K562 (cell line): ENCODE data around the gene RNASE7. TPM values are rescaled to one million over a fixed set of nuclear protein-coding genes. Genes with fewer than 3 reads are reported as not detected.

ENCODE experiments used
- ATAC-seq: fragments of 200-7000 bp; cut with Tn5 transposase; 3 replicates; pipeline ENCODE4 v1.9.1; 2020; ENCODE audit warnings: moderate library complexity
- BruUV-seq: library from RNA; stranded (reverse); fragments of 400-500 nt; replicated peaks from 2 replicates; lab custom pipeline; 2021; lab: Mats Ljungman, UMichigan
- CTCF ChIA-PET: fragments of 300-600 bp; formaldehyde crosslinking; extraction: SDS; loops from one replicate; lab custom pipeline; 2021; ENCODE audit warnings: low intra/inter-chr PET ratio; lab: Yijun Ruan, JAX
- POLR2A ChIA-PET: fragments of 300-600, 350-650 bp; sonication (Branson Sonifier 250); formaldehyde crosslinking; extraction: SDS; loops from one replicate; lab custom pipeline; 2021; ENCODE audit warnings: antibody characterized with exemption, inconsistent platforms; lab: Yijun Ruan, JAX
- DNase-seq, 4 experiments: peaks; one replicate each; pipeline versions ENCODE4 v3.0.0 to v3.0.0-alpha.2; 2011 to 2018; ENCODE audit warnings: low spot score in 3 of 4, mixed read lengths in 3 of 4; ENCODE audit errors: extremely low read depth in 1 of 4
- FAIRE-seq: peaks from 2 replicates; lab custom pipeline; 2011; peaks lifted over from hg19 to GRCh38; lab: Jason Lieb, UNC
- H2AFZ ChIP-seq: 2 replicates; pipeline ENCODE4 v1.6.0; 2011; ENCODE audit warnings: low read depth, low read length, control low read depth, inconsistent platforms
- H3K27ac ChIP-seq: fragments of 200-600 bp; 3 replicates; pipeline ENCODE4 v1.8.0; 2011; ENCODE audit warnings: low read depth, mild to moderate bottlenecking, control low read depth, inconsistent platforms, low read length, moderate library complexity, mixed read lengths; ENCODE audit errors: extremely low read depth
- H3K27me3 ChIP-seq, 2 experiments: fragments of 300-600 bp in 1 of 2; 2 replicates in 1 of 2; 3 replicates in 1 of 2; pipeline versions ENCODE4 v1.6.0 to v1.8.0; 2011; ENCODE audit warnings: inconsistent platforms in 2 of 2, low read length in 2 of 2, mild to moderate bottlenecking in 1 of 2, mixed read lengths in 1 of 2, moderate library complexity in 1 of 2; ENCODE audit not compliant: control insufficient read depth in 2 of 2, insufficient read depth in 2 of 2
- H3K36me3 ChIP-seq: fragments of 300-600 bp; 3 replicates; pipeline ENCODE4 v1.8.0; 2011; ENCODE audit warnings: mild to moderate bottlenecking, low read length, inconsistent platforms; ENCODE audit not compliant: control insufficient read depth, insufficient read depth
- H3K4me1 ChIP-seq, 2 experiments: fragments of 200-600 bp in 1 of 2; replicated peaks in 1 of 2; 2 replicates in 1 of 2; 3 replicates in 1 of 2; pipeline versions ENCODE4 v1.5.1 to v1.8.0; 2011; ENCODE audit warnings: inconsistent platforms in 2 of 2, low read length in 2 of 2, mild to moderate bottlenecking in 1 of 2, mixed read lengths in 1 of 2, moderate library complexity in 1 of 2; ENCODE audit not compliant: control insufficient read depth in 2 of 2, insufficient read depth in 2 of 2
- H3K4me2 ChIP-seq: 2 replicates; pipeline ENCODE4 v1.6.1; 2011; ENCODE audit warnings: low read length, control low read depth, inconsistent platforms, mixed read lengths; ENCODE audit not compliant: insufficient read depth
- H3K4me3 ChIP-seq: fragments of 200-600 bp; sonication (generic), shearing (Covaris generic); 2 replicates; pipeline ENCODE4 v1.5.1; 2016; ENCODE audit warnings: control low read depth, inconsistent platforms
- H3K79me2 ChIP-seq: fragments of 200-600 bp; 3 replicates; pipeline ENCODE4 v1.8.0; 2011; ENCODE audit warnings: low read length, inconsistent platforms; ENCODE audit not compliant: control insufficient read depth, insufficient read depth
- H3K9ac ChIP-seq, 2 experiments: 2 replicates each; pipeline versions ENCODE4 v1.6.0 to v1.6.1; 2011; ENCODE audit warnings: low read depth in 2 of 2, low read length in 2 of 2, control low read depth in 1 of 2, inconsistent platforms in 1 of 2, mild to moderate bottlenecking in 1 of 2, mixed read lengths in 1 of 2; ENCODE audit not compliant: insufficient read depth in 1 of 2
- H3K9me1 ChIP-seq: one replicate; pipeline ENCODE4 v1.6.0; 2011; ENCODE audit warnings: inconsistent platforms, mild to moderate bottlenecking, low read length, moderate library complexity; ENCODE audit not compliant: control insufficient read depth, insufficient read depth
- H3K9me3 ChIP-seq: replicated peaks from 2 replicates; pipeline ENCODE4 v1.5.1; 2011; ENCODE audit warnings: low read depth, low read length, inconsistent platforms; ENCODE audit not compliant: control insufficient read depth, insufficient read depth
- H4K20me1 ChIP-seq: replicated peaks from 2 replicates; pipeline ENCODE4 v1.6.1; 2011; ENCODE audit warnings: low read length, inconsistent platforms, mixed read lengths; ENCODE audit not compliant: control insufficient read depth, insufficient read depth
- CREBBP ChIP-seq: IDR thresholded peaks from one replicate; pipeline ENCODE4 v1.6.1; 2012; ENCODE audit warnings: low read depth, mild to moderate bottlenecking, control low read depth, inconsistent platforms, low read length
- HEY1 ChIP-seq: fragments of 250-450 bp; sonication (Bioruptor Pico); IDR thresholded peaks from 2 replicates; pipeline ENCODE4 v1.5.0; 2020; ENCODE audit warnings: mild to moderate bottlenecking, moderate library complexity, borderline replicate concordance
- MGA ChIP-seq: fragments of 450-650 bp; IDR thresholded peaks from 2 replicates; pipeline ENCODE4 v1.6.1; 2016; ENCODE audit warnings: mild to moderate bottlenecking, moderate library complexity
- MXI1 ChIP-seq: IDR thresholded peaks from 2 replicates; pipeline ENCODE4 v1.6.1; 2011; ENCODE audit warnings: low read depth, mild to moderate bottlenecking, improper control_type of control experiment, low read length
- NFATC3 ChIP-seq: fragments of 450-650 bp; IDR thresholded peaks from 2 replicates; pipeline ENCODE4 v1.6.1; 2017; ENCODE audit warnings: mild to moderate bottlenecking
- SMARCE1 ChIP-seq: fragments of 450-650 bp; IDR thresholded peaks from 2 replicates; pipeline ENCODE4 v1.7.1; 2016; ENCODE audit warnings: mild to moderate bottlenecking
- TCF15 ChIP-seq: fragments of 250-450 bp; sonication (Bioruptor Pico); IDR thresholded peaks from 2 replicates; pipeline ENCODE4 v1.8.0; 2022; ENCODE audit warnings: moderate library complexity, mild to moderate bottlenecking, inconsistent platforms
- TEAD2 ChIP-seq: fragments of 450-650 bp; IDR thresholded peaks from 2 replicates; pipeline ENCODE4 v1.6.1; 2016; ENCODE audit warnings: missing genetic modification characterization, control low read depth, missing compliant biosample characterization
- ZNF347 ChIP-seq: fragments of 450-650 bp; formaldehyde crosslinking; IDR thresholded peaks from 2 replicates; pipeline ENCODE4 v1.4.0; 2020; ENCODE audit warnings: low read depth, mild to moderate bottlenecking, moderate library complexity
- WGBS: fragments of 100-300 bp; shearing (Covaris generic); methylation state at CpG from one replicate; pipeline ENCODE4 v1.1.6; 2016; ENCODE audit warnings: low coverage, mixed read lengths; ENCODE audit not compliant: insufficient coverage; ENCODE audit errors: missing lambda C conversion rate; 5-methylcytosine and 5-hydroxymethylcytosine counted together
- in situ Hi-C: fragments of 300-500 bp; cut with MboI; formaldehyde crosslinking; loops from 4 replicates; pipeline ENCODE4 v1.15.0; 2018; ENCODE audit warnings: inconsistent platforms, mixed read lengths
- intact Hi-C: fragments of 100-400 bp; cut with micrococcal nuclease; formaldehyde crosslinking; loops from 2 replicates; pipeline ENCODE4 v1.14.2; 2022
- polyA plus RNA-seq, 8 experiments: library from polyadenylated mRNA; depleted of rRNA in 4 of 8; stranded (reverse) in 5 of 8; unstranded in 3 of 8; fragments of >200 nt; fragmentation: Nextera tagmentation in 2 of 8; fragmentation: Illumina TruSeq in 1 of 8; extraction: Ambion mirVana in 2 of 8; extraction: Trizol in 1 of 8; gene quantifications; 2 replicates each; pipeline versions ENCODE4 v1.2.1 to v1.2.3, GENCODE V29; 2011 to 2014; ENCODE audit warnings: inconsistent platforms in 1 of 8, missing spikeins in 1 of 8
- total RNA-seq, 7 experiments: library from RNA; depleted of rRNA in 6 of 7; stranded (reverse); fragments of >200 nt in 6 of 7; fragmentation: Illumina TruSeq in 2 of 7; extraction: Trizol in 2 of 7; gene quantifications; 2 replicates each; pipeline versions ENCODE4 v1.2.1 to v1.2.3, GENCODE V29; 2011 to 2021; ENCODE audit warnings: low replicate concordance in 1 of 7

Gene RNASE7
- total and polyA plus RNA-seq, 9 of the 15 experiments (the other 6 are each of a cell fraction or from before 2014, with no cell fraction given): not detected

GRCh38 chr14:21072781-21073339, 30.7 kb downstream of the RNASE7 start:
- Histone ChIP-seq H2AFZ (no peak overlapping the region), H3K9me1 (no peaks in the 10 kb centered on the region), H3K36me3 (no peaks in the 10 kb centered on the region), H3K79me2 (no peaks in the 10 kb centered on the region; the same call in 2 of the 3 replicates), H3K27ac (no peak overlapping the region), H3K4me1 (peaks cover 2 to 41% of the 10 kb centered on the region in 2 experiments; a peak in 3 of 5 replicates), H3K9me3 (no peaks in the 10 kb centered on the region), H3K27me3 (no peaks in the 10 kb centered on the region), H3K9ac (no peak overlapping the region), H3K4me3 (no peak overlapping the region), H3K4me2 (no peak overlapping the region), H4K20me1 (no peaks in the 10 kb centered on the region)
- no peak for TF ChIP-seq TEAD2 (tag)
- TF ChIP-seq TCF15 (CRISPR knock-in tag): no peak
- TF ChIP-seq MXI1: no peak
- TF ChIP-seq SMARCE1: no peak
- no peak for TF ChIP-seq HEY1 (CRISPR knock-in tag)
- TF ChIP-seq CREBBP: no peak
- TF ChIP-seq NFATC3: no peak
- TF ChIP-seq MGA: no peak
- TF ChIP-seq ZNF347: no peak
- no TSS peak for BruUV-seq
- ChIA-PET CTCF (no interaction called here), POLR2A (interaction anchor here (0.6 to 0.7 kb wide), 2 partner anchors 12 to 139 kb away, joined by 3 read pairs; no protein-coding TSS in a partner anchor)
- no peak for FAIRE-seq
- intact Hi-C loops: no loop called here
- DNase-seq: no peak
- no peak for ATAC-seq
- in situ Hi-C loops: no loop called here
- WGBS: 90% methylated on average over 7 of the region's 9 CpGs
